ACC112 (cell line): ENCODE data around the gene INPP5B.
"Not testable (repeated sequence)": the region's sequence is repeated elsewhere in the genome, so short reads cannot be mapped to it uniquely, and the experiment has no call there.

Source experiments
- H2AFZ ChIP-seq: fragments of 200-600 bp; sonication (generic); one replicate; pipeline ENCODE4 v1.6.0; 2017; ENCODE audit warnings: antibody characterized with exemption, low read length; ENCODE audit not compliant: unreplicated experiment
- H3K27ac ChIP-seq: fragments of 200-600 bp; sonication (generic); 2 replicates; pipeline ENCODE4 v1.5.1; 2014; ENCODE audit warnings: low read depth, mild to moderate bottlenecking, antibody characterized with exemption, low read length, moderate library complexity
- H3K27me3 ChIP-seq: fragments of 200-600 bp; sonication (generic); 2 replicates; pipeline ENCODE4 v1.6.1; 2014; ENCODE audit warnings: mild to moderate bottlenecking, antibody characterized with exemption, low read length, moderate library complexity, mixed read lengths; ENCODE audit not compliant: insufficient read depth
- H3K36me3 ChIP-seq: fragments of 200-600 bp; sonication (generic); 2 replicates; pipeline ENCODE4 v1.6.1; 2016; ENCODE audit warnings: mild to moderate bottlenecking, antibody characterized with exemption, low read length, moderate library complexity, mixed read lengths; ENCODE audit not compliant: insufficient read depth
- H3K4me1 ChIP-seq: fragments of 200-600 bp; sonication (generic); one replicate; pipeline ENCODE4 v1.6.1; 2016; ENCODE audit warnings: low read length, mixed read lengths; ENCODE audit not compliant: insufficient read depth, unreplicated experiment, control insufficient read depth
- H3K4me3 ChIP-seq: fragments of 200-600 bp; sonication (generic); 2 replicates; pipeline ENCODE4 v1.5.1; 2014; ENCODE audit warnings: mild to moderate bottlenecking, low read depth, low read length
- H3K79me2 ChIP-seq: fragments of 200-600 bp; sonication (generic); one replicate; pipeline ENCODE4 v1.6.0; 2016; ENCODE audit warnings: low read length; ENCODE audit not compliant: control insufficient read depth, unreplicated experiment, insufficient read depth

The INPP5B gene

DNA sequence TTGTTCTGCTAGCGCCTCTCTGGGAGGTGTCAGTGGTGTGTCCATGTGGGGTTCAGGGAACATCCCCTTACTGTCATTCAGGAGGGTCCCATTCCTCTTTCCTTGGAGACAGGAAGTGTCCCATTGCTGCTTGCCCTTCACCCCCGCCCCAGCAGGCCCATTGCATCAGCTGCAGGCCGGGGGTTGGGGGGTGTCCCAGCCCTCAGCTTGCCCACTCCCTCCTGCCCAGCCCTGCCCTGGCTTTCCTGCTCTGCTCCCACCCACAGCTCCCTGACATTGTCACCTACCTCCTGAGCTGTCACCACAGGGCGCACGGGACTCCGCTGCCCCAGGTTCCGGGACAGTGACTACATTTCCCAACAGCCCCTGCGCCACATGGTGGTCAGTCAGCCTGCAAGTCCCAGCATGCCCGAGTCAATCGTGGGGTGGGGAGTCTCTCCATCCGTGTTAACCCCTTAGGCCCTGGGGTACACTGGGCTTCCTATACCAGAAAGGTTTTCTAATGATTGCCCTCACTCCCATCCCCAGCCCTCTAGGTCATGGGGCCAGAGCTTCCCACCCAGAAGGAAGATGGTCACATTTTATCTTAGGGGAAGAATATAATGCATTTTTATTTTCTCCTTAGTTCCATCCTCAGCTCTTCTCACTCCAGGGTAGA, at the start of gene INPP5B:
TSS of gene INPP5B (minus strand) at position 351 of the 658 bp plus-strand sequence. CDS start 745 bp downstream, outside the sequence.
- H3K27ac ChIP-seq = peak within 1 kb of the TSS; percentile 96
- H3K4me3 ChIP-seq = peak within 1 kb of the TSS; percentile 86
- H3K79me2 ChIP-seq = peaks cover 5% of the 10 kb centered on the region
- H2AFZ ChIP-seq = peak within 1 kb of the TSS; percentile 91
- H3K27me3 ChIP-seq = no peaks in the 10 kb centered on the region
- no peaks in the 10 kb centered on the region for H3K36me3 ChIP-seq
- H3K4me1 ChIP-seq = peaks cover 29% of the 10 kb centered on the region

- H2AFZ ChIP-seq = no peak overlapping the region
These were observed 49.0 kb upstream of the INPP5B start for GRCh38 chr1:37995751-37996345.

DNA sequence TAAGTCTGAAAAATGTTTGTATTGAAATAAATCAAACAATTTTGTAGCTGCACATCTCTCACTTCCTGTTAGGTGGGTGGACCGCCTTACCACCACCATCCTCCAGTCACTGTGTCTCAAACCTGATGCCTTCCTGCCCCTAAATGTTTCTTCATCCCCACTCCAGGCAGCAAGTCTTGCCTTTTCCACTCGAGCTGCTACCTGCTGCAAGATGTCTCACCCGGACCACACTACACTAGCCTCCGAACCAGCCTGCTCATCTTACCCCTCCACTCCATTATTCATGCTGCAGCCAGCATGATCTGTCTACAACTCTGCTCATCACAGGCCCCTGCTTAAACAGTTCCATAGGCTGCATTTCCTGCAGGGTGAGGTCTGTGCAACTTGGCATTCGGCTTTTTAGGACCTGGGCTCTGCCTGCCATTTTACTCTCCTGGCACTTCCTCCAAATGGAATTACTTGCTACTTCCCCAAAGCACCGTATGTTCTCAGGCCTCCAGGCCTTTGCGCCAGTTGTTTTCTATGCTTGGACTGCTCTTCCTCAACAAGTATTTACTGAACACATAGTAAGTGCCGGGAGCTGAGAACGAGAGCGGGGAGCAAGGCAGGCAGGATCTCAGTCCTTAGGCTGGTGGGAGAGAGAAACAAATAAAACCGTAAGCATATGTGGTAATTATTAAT, 48.2 kb upstream of the INPP5B start:
- H3K4me3 ChIP-seq = no peak overlapping the region
- H2AFZ ChIP-seq = no peak overlapping the region
- H3K36me3 ChIP-seq = peaks cover 22% of the 10 kb centered on the region
- H3K4me1 ChIP-seq = peaks cover 31% of the 10 kb centered on the region
- no peak overlapping the region for H3K27ac ChIP-seq
- H3K79me2 ChIP-seq = peaks cover 23% of the 10 kb centered on the region
- no peaks in the 10 kb centered on the region for H3K27me3 ChIP-seq

More at GRCh38 chr1:37995751-37996345, 49.0 kb upstream of the INPP5B start:
- no peak overlapping the region for H3K27ac ChIP-seq
- H3K4me3 ChIP-seq = 0 out of 2 replicates have a peak overlapping the region, but pooled peaks have one; percentile 3
- H3K36me3 ChIP-seq = peaks cover 22% of the 10 kb centered on the region
- H3K79me2 ChIP-seq = peaks cover 27% of the 10 kb centered on the region
- H3K4me1 ChIP-seq = peaks cover 38% of the 10 kb centered on the region
- H3K27me3 ChIP-seq = no peaks in the 10 kb centered on the region

GRCh38 chr1:37989361-37989930, 42.6 kb upstream of the INPP5B start:
- Histone ChIP-seq H3K36me3 (peaks cover 17% of the 10 kb centered on the region), H3K4me3 (peak overlapping the region; percentile 97), H3K27me3 (no peaks in the 10 kb centered on the region), H3K27ac (peak overlapping the region; percentile 68), H3K4me1 (peaks cover 8% of the 10 kb centered on the region), H2AFZ (peak overlapping the region; percentile 60), H3K79me2 (peaks cover 27% of the 10 kb centered on the region)

DNA sequence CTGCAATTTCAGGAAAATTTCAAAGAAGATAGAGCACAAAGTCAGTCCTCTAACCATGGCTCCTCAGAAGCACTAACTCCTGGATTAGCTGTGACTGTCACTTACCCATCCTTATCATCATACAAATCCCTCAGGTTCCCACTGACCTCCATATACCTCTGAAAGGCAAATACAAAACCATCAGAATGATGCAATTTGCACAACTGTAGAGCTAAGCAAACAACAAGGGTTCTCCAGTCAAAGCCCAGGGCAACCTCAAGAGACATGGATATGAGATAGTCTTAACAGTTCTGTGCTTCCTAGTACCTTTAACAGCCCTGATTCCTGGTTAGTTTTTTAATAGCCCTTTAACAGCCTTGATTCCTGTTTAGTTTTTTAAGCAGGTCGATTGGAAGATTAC, 40.8 kb upstream of the INPP5B start:
- Histone ChIP-seq H3K27me3 (no peaks in the 10 kb centered on the region), H3K4me3 (no peak overlapping the region; the same call in 1 of the 2 replicates), H3K36me3 (peaks cover 23% of the 10 kb centered on the region), H3K4me1 (peaks cover 8% of the 10 kb centered on the region), H3K79me2 (peaks cover 27% of the 10 kb centered on the region), H2AFZ (no peak overlapping the region), H3K27ac (no peak overlapping the region)

GRCh38 chr1:37983546-37983945, 36.7 kb upstream of the INPP5B start:
- H2AFZ ChIP-seq = no peak overlapping the region
- H3K27me3 ChIP-seq = no peaks in the 10 kb centered on the region
- peaks cover 37% of the 10 kb centered on the region for H3K36me3 ChIP-seq
- no peak overlapping the region for H3K4me3 ChIP-seq
- H3K4me1 ChIP-seq = peaks cover 7% of the 10 kb centered on the region
- H3K27ac ChIP-seq = no peak overlapping the region
- peaks cover 15% of the 10 kb centered on the region for H3K79me2 ChIP-seq

DNA sequence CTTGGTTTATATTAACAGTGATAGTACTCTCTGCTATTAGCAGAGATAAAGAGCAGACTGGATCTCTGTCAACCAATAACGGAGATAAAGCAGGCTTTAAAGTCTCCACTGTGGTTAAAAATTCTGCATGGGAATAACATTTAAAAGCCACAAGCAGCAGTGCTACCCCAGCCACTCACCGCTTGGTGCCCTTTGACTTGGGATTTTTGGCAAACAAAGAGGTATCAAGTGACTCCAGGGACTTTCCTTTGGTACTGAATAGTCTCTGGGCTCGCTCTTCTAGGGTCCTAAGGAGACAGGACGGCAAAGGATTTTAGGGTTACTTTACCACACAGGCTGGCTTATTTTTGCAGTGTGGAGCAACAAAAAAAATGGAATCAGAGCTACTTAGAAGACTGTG, 31.7 kb upstream of the INPP5B start:
- no peaks in the 10 kb centered on the region for H3K27me3 ChIP-seq
- H3K79me2 ChIP-seq = peaks cover 5% of the 10 kb centered on the region
- H2AFZ ChIP-seq = no peak overlapping the region
- H3K4me1 ChIP-seq = no peaks in the 10 kb centered on the region
- no peak overlapping the region for H3K27ac ChIP-seq
- peaks cover 33% of the 10 kb centered on the region for H3K36me3 ChIP-seq
- no peak overlapping the region for H3K4me3 ChIP-seq

DNA sequence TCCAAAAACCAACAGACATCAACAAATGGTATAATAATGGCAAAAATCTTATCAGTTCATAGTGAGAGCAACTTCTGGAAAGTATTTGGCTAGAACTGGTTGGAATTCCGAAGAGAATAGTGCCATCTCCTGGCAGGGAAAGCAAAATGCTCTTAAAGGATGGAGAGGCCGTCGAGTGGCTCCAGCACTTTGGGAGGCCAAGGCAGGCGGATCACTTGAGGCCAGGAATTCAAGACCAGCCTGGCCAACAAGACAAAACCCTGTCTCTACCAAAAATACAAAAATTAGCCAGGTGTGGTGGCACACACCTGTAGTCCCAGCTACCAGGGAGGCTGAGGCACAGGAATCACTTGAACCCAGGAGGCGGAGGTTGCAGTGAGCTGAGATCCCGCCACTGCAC, 28.2 kb upstream of the INPP5B start:
- H3K27me3 ChIP-seq, H3K27ac ChIP-seq, H3K4me3 ChIP-seq, H3K79me2 ChIP-seq, H3K4me1 ChIP-seq, H2AFZ ChIP-seq: not testable (repeated sequence)
- H3K36me3 ChIP-seq = peaks cover 19% of the 10 kb centered on the region; the same call in 1 of the 2 replicates

DNA sequence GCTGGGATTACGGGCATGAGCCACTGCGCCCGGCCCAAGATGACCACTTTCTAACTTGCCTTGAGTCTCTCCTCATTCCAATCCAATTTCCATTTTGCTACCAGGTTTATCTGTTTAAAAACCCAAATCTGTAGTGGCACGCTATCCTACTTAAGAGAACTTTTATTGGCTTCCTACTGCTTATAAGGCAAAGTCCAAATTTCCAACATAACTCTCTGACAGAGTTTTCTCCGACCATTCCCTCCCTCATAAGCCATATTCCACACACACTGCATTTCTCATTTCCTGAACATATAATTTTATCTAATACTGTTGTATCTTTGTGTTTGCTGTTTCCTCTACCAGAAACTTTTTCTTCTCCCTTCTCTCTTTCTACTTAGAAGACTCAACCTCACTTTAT, 27.7 kb upstream of the INPP5B start:
- Histone ChIP-seq H3K27ac (no peak overlapping the region), H3K27me3 (no peaks in the 10 kb centered on the region), H3K4me3 (no peak overlapping the region), H2AFZ (no peak overlapping the region), H3K79me2 (peaks cover 5% of the 10 kb centered on the region), H3K4me1 (no peaks in the 10 kb centered on the region), H3K36me3 (peaks cover 23% of the 10 kb centered on the region; the same call in 1 of the 2 replicates)

DNA sequence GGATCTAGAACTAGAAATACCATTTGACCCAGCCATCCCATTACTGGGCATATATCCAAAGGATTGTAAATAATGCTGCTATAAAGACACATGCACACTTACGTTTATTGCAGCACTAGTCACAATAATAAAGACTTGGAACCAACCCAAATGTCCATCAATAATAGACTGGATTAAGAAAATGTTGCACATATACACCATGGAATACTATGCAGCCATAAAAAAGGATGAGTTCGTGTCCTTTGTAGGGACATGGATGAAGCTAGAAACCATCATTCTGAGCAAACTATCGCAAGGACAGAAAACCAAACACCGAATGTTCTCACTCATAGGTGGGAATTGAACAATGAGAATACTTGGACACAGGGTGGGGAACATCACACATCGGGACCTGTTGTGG, 26.8 kb upstream of the INPP5B start:
- H2AFZ ChIP-seq, H3K27ac ChIP-seq, H3K27me3 ChIP-seq, H3K4me1 ChIP-seq, H3K4me3 ChIP-seq, H3K79me2 ChIP-seq: not testable (repeated sequence)
- peaks cover 30% of the 10 kb centered on the region for H3K36me3 ChIP-seq
